ENCODE results near the gene CALN1.

Gene CALN1

DNA sequence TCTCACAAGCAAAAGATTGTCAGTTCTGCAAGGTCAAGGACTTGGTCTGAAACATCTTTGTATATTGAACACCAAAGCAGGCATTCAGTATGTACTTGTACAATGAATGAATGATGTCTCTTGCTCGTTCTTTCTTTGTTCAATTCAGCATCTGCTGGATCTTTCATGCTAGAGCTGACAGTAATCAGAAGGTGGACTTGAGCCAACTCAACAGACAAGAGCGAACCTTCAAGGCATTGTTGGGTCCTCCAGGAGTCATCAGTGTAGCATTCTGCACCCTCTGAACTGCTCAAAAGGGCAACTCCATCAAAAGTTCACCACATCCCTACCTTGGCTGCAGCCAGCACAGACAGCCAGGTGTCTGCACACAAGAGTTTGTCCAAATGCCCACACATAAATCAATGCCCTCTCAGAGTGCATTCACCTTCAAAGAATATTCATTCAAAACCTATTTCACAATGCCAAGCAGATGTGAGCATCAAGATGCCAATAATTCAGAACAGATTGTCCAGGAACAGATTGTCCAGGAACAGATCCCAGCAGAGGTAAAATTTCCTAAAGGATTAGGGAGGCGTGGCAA, 386.7 kb downstream of the CALN1 start:
- Mint-ChIP-seq H3K4me1 (ENCODE audit: low read depth) (no peaks in the 10 kb centered on the region), H3K27ac (no peak overlapping the region), H3K9me3 (peaks cover 47% of the 10 kb centered on the region), H3K4me3 (no peak overlapping the region), H3K36me3 (ENCODE audit: low read depth) (no peaks in the 10 kb centered on the region), H3K27me3 (ENCODE audit: low read depth) (no peaks in the 10 kb centered on the region)
- DNase-seq (ENCODE audit: low spot score) = no peak

DNA sequence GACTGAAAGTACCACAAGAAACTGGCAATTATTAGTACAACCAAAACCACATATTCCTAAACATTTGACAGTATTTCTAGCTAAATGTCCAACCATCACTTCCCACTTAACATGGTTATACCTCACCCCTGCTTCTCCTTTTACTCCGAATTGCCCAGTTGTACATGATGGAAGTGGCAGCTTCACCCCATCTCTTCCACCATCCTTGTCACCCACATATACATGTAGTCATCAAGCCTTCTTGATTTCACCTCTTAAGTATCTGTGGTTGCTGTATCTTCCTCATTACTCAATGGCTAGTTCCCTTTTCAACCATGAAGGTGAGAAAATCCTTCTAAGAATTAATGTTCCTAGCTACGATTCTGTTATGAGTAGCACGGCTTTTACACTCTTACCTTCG, 388.2 kb downstream of the CALN1 start:
- DNase-seq (ENCODE audit: low spot score) = no peak
- Mint-ChIP-seq H3K4me1 (ENCODE audit: low read depth) (no peaks in the 10 kb centered on the region), H3K27ac (no peak overlapping the region), H3K9me3 (peaks cover 51% of the 10 kb centered on the region), H3K27me3 (ENCODE audit: low read depth) (no peaks in the 10 kb centered on the region), H3K36me3 (ENCODE audit: low read depth) (no peaks in the 10 kb centered on the region), H3K4me3 (no peak overlapping the region)

DNA sequence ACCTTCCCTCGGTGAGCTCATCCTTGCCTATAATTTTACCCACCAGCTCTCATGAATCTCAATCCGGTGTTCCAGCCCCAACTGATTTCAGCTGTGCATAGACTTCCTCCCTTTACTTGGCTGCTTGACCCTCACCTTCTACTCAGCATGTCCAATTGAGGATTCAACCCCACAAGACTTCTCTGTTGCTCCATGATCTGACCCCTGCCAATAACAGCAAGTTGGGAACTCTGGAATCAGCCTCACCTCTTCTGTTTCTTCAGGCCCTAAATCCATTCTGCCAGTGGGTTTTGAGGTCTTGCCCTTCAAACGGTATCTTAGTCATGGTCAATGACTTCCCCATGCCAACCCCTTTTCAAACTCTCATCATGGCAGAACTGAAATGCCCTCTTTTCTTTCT, 390.4 kb downstream of the CALN1 start:
- H3K36me3 Mint-ChIP-seq (ENCODE audit: low read depth) = no peaks in the 10 kb centered on the region
- no peak overlapping the region for H3K4me3 Mint-ChIP-seq
- H3K9me3 Mint-ChIP-seq = peaks cover 41% of the 10 kb centered on the region
- H3K27ac Mint-ChIP-seq = no peak overlapping the region
- no peak for DNase-seq (ENCODE audit: low spot score)
- H3K4me1 Mint-ChIP-seq (ENCODE audit: low read depth) = no peaks in the 10 kb centered on the region
- H3K27me3 Mint-ChIP-seq (ENCODE audit: low read depth) = no peaks in the 10 kb centered on the region

DNA sequence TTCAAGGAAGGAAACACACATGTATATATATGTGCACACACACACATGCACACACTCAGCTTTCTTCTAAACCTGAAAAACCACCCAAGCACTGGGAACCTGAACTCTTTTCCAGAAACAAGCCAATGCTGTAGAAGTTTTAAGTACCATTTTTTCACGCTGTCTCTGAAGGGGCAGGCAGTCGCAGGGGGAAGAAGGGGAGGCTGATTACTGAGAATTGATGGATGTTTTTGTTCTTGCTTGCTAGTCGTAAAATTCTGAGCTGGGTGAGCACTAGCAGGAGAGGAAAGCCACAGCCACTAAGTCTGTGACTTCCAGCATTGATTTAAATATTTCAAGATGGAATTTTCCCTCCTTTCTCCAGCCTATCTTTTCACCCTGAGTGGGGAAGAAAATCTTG, 391.8 kb downstream of the CALN1 start:
- peaks cover 33% of the 10 kb centered on the region for H3K9me3 Mint-ChIP-seq
- no peak overlapping the region for H3K4me3 Mint-ChIP-seq
- no peaks in the 10 kb centered on the region for H3K27me3 Mint-ChIP-seq (ENCODE audit: low read depth)
- no peak overlapping the region for H3K27ac Mint-ChIP-seq
- no peak for DNase-seq (ENCODE audit: low spot score)
- no peaks in the 10 kb centered on the region for H3K4me1 Mint-ChIP-seq (ENCODE audit: low read depth)
- H3K36me3 Mint-ChIP-seq (ENCODE audit: low read depth) = no peaks in the 10 kb centered on the region

DNA sequence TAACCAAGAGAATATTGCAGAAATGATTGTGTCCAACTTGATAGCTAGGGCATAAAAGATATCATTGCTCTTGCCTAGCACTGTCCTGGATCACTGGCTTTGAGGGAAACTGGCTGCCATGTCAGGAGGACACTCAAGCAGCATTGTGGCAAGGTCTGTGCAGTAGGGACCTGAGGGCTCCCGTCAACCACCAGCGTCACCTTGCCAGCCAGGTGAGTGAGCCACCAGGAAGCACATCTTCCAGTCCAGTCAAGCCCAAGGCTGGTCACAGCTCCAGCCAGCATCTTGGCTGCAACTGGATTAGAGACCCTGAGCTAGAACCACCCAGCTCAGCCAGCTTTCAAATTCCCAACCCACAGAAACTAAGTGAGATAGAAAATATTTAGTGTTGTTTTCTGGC, 392.7 kb downstream of the CALN1 start:
- DNase-seq (ENCODE audit: low spot score) = no peak
- no peak overlapping the region for H3K27ac Mint-ChIP-seq
- H3K9me3 Mint-ChIP-seq = peaks cover 33% of the 10 kb centered on the region
- H3K27me3 Mint-ChIP-seq (ENCODE audit: low read depth) = no peaks in the 10 kb centered on the region
- no peak overlapping the region for H3K4me3 Mint-ChIP-seq
- H3K36me3 Mint-ChIP-seq (ENCODE audit: low read depth) = no peaks in the 10 kb centered on the region
- H3K4me1 Mint-ChIP-seq (ENCODE audit: low read depth) = no peaks in the 10 kb centered on the region

DNA sequence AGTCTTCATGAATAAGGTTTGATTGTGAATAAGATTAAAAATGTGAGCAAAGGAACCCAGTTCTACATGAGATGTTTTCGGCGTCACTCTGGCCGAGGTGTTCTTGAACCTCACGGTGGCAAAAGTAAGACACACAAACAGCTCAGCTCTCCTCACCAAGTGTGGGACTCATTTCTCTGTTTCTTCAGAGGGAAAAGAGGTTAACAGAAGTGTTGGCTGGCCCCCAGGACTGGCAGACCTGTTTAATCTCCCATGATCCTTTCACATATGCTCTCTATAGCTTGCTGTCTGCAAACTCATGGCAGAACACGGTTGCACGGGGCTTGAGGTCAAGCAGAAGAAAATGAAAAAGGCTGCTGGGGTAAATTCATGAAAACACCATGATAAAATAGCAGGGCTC, 394.4 kb downstream of the CALN1 start:
- no peaks in the 10 kb centered on the region for H3K4me1 Mint-ChIP-seq (ENCODE audit: low read depth)
- H3K36me3 Mint-ChIP-seq (ENCODE audit: low read depth) = no peaks in the 10 kb centered on the region
- H3K4me3 Mint-ChIP-seq = no peak overlapping the region
- no peaks in the 10 kb centered on the region for H3K27me3 Mint-ChIP-seq (ENCODE audit: low read depth)
- H3K27ac Mint-ChIP-seq = no peak overlapping the region
- no peak for DNase-seq (ENCODE audit: low spot score)
- H3K9me3 Mint-ChIP-seq = peaks cover 27% of the 10 kb centered on the region

DNA sequence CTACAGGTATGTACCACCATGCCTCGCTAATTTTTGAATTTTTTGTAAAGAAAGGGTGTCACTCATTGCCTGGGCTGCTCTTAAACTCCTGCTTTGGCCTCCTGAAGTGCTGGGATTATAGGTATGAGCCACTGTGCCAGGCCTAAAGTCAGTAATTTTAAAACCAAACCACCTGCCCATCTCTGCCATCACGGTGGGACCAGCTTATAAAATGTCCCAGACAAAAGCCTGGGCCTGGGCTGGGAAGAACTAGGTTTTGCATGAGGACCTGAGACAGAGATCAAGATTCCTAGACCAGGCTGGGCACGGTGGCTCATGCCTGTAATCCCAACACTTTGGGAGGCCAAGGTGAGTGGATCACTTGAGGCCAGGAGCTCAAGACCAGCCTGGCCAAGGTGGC, 395.6 kb downstream of the CALN1 start:
- Mint-ChIP-seq H3K4me3 (no peak overlapping the region), H3K4me1 (ENCODE audit: low read depth) (no peaks in the 10 kb centered on the region), H3K27me3 (ENCODE audit: low read depth) (no peaks in the 10 kb centered on the region), H3K36me3 (ENCODE audit: low read depth) (no peaks in the 10 kb centered on the region), H3K27ac (no peak overlapping the region), H3K9me3 (peaks cover 17% of the 10 kb centered on the region)
- no peak for DNase-seq (ENCODE audit: low spot score)

DNA sequence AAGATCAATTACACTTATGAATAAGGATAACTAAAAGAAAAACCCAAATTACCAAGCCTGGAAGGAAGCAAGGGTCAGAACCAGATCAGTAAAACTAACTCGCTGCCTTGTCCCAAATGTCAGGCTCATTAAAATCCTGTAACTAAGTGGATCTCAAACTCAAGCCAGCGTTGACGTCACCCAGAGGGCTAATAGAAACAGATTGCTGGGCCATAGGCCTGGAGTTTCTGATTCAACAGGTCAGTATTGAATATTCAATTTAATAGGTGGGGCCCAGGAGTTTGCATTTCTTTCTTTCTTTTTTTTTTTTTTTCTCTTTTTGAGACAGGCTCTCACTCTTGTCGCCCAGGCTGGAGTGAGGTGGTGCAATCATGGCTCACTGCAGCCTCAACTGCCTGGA, 397.0 kb downstream of the CALN1 start:
- H3K36me3 Mint-ChIP-seq (ENCODE audit: low read depth) = no peaks in the 10 kb centered on the region
- no peaks in the 10 kb centered on the region for H3K4me1 Mint-ChIP-seq (ENCODE audit: low read depth)
- H3K4me3 Mint-ChIP-seq = no peak overlapping the region
- H3K27ac Mint-ChIP-seq = no peak overlapping the region
- peaks cover 7% of the 10 kb centered on the region for H3K9me3 Mint-ChIP-seq
- H3K27me3 Mint-ChIP-seq (ENCODE audit: low read depth) = no peaks in the 10 kb centered on the region
- DNase-seq (ENCODE audit: low spot score) = no peak

DNA sequence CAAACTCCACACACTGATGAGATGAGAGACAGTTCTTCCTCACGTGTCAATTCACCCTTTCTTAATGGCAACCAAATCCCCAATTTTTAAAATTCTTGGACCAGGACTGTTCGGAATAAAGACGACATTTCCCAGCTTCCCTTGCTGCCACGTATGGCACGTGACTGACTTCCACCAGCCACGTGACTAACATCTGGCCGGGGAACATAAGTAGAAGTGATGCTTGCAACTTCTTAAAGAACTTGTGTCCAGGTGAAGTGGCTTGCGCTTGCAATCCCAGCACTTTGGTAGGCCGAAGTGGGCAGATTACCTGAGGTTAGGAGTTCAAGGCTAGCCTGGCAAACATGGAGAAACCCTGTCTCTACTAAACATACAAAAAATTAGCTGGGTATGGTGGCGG, 405.1 kb downstream of the CALN1 start:
- DNase-seq (ENCODE audit: low spot score) = no peak
- Mint-ChIP-seq H3K27me3 (ENCODE audit: low read depth) (no peaks in the 10 kb centered on the region), H3K4me3 (no peak overlapping the region), H3K4me1 (ENCODE audit: low read depth) (no peaks in the 10 kb centered on the region), H3K36me3 (ENCODE audit: low read depth) (no peaks in the 10 kb centered on the region), H3K27ac (no peak overlapping the region), H3K9me3 (peaks cover 5% of the 10 kb centered on the region)

DNA sequence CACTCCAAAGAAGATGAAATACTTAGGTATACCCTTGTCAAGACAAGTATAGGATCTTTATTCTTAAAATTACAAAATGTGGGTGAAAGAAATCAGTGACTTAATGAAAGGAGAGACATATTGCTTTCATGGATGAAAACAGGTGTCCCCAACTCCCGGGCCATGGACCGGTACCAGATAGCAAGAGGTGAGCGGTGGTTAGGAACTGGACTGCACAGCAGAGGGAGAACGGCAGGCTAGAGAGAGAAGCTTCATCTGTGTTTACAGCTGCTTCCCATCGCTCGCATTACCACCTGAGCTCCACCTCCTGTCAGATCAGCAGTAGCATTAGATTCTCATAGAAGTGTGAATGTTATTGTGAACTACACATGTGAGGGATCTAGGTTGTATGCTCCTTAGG, 408.9 kb downstream of the CALN1 start:
- Mint-ChIP-seq H3K4me3 (no peak overlapping the region), H3K9me3 (peaks cover 8% of the 10 kb centered on the region), H3K27me3 (ENCODE audit: low read depth) (no peaks in the 10 kb centered on the region), H3K27ac (no peak overlapping the region), H3K36me3 (ENCODE audit: low read depth) (no peaks in the 10 kb centered on the region), H3K4me1 (ENCODE audit: low read depth) (no peaks in the 10 kb centered on the region)
- no peak for DNase-seq (ENCODE audit: low spot score)

DNA sequence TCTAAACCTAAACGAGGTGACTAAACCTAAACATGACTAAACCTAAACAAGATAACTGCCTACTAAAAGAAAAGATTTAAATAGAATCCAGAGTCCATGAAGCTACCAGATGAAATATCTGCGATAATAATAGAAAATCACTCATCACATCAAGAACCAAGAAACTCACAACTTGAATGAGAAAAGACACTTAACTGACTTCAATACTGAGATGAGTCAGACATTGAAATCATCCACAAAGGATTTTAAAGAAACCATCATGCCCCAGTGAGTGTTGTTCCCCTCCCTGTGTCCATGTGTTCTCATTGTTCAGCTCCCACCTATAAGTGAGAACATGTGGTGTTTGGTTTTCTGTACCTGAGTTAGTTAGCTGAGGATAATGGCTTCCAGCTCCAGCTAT, 416.0 kb downstream of the CALN1 start:
- H3K4me3 Mint-ChIP-seq = no peak overlapping the region
- peaks cover 6% of the 10 kb centered on the region for H3K9me3 Mint-ChIP-seq
- no peaks in the 10 kb centered on the region for H3K36me3 Mint-ChIP-seq (ENCODE audit: low read depth)
- H3K27ac Mint-ChIP-seq = no peak overlapping the region
- H3K4me1 Mint-ChIP-seq (ENCODE audit: low read depth) = no peaks in the 10 kb centered on the region
- no peaks in the 10 kb centered on the region for H3K27me3 Mint-ChIP-seq (ENCODE audit: low read depth)
- no peak for DNase-seq (ENCODE audit: low spot score)

DNA sequence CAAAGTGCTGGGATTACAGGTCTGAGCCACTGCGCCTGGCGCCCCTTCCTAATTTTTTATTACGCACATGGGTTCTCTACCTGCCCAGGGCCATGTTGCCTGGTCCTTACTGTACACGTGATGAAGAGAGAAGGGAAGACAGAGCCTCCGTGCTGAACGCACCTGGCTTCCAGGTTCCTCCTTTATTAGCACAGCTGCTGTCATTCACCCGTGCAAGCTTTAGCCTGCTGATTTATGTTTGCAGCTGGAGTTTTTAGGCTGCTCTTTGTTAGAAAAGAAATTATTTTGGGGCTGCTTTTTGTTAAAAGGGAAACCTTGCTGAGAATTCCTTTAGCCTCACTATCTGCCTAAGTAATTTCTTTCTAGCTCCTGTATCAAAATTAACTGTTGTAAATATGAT, 417.0 kb downstream of the CALN1 start:
- no peak for DNase-seq (ENCODE audit: low spot score)
- Mint-ChIP-seq H3K4me1 (ENCODE audit: low read depth) (no peaks in the 10 kb centered on the region), H3K9me3 (peaks cover 6% of the 10 kb centered on the region), H3K27me3 (ENCODE audit: low read depth) (no peaks in the 10 kb centered on the region), H3K36me3 (ENCODE audit: low read depth) (no peaks in the 10 kb centered on the region), H3K27ac (no peak overlapping the region), H3K4me3 (no peak overlapping the region)

DNA sequence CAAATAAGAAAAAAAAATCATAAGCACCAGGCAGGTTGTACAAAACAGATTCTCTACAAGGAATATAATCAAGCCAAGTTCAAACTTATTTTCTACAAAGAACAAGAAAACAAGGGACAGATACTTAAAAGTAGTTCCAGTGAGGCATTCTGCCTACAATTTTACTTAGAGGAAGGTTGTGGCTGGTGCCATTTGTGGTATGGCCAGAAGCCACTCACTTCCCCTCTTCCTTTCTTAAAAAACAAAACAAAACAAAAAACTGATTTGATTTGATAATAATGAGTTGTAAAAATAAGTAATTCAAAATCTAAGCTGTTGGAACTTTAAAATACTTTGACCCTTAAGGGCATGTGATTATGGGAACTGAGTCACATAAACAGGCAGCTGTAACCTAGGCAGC, 420.6 kb downstream of the CALN1 start:
- Mint-ChIP-seq H3K36me3 (ENCODE audit: low read depth) (no peaks in the 10 kb centered on the region), H3K4me3 (no peak overlapping the region), H3K4me1 (ENCODE audit: low read depth) (no peaks in the 10 kb centered on the region), H3K27ac (no peak overlapping the region), H3K9me3 (peaks cover 14% of the 10 kb centered on the region), H3K27me3 (ENCODE audit: low read depth) (no peaks in the 10 kb centered on the region)
- no peak for DNase-seq (ENCODE audit: low spot score)

DNA sequence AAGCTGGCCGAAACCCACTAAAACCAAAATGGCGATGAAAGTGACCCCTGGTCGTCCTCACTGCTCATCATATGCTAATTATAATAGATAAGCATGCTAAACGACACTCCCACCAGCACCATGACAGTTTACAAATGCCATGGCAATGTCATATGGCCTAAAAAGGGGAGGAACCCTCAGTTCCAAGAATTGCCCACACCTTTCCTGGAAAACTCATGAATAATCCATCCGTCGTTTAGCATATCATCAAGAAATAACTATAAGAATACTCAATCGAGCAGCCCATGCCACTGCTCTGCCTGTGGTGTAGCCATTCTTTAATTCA, 422.0 kb downstream of the CALN1 start:
- DNase-seq (ENCODE audit: low spot score) = no peak
- H3K27me3 Mint-ChIP-seq (ENCODE audit: low read depth) = no peaks in the 10 kb centered on the region
- H3K36me3 Mint-ChIP-seq (ENCODE audit: low read depth) = no peaks in the 10 kb centered on the region
- no peak overlapping the region for H3K4me3 Mint-ChIP-seq
- H3K4me1 Mint-ChIP-seq (ENCODE audit: low read depth) = no peaks in the 10 kb centered on the region
- peaks cover 12% of the 10 kb centered on the region for H3K9me3 Mint-ChIP-seq
- no peak overlapping the region for H3K27ac Mint-ChIP-seq

DNA sequence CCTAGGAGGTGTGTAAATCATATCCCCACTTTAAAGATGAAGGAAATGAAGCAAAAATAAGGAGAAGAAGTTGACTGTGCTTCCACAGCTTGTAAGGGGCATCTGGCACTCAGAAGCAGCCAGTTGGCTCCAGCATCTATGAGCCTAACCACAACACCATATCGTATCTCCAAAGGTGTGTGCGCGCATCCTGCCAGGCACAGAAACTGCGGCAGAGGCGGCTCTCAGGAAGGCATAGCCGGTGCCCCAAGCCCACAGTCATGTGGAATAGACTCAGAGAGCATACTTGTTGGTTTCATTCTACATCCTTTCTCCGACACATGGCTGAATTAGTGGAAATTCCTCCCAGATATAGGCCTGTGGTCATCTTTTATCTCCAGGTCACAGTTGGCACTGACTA, 423.9 kb downstream of the CALN1 start:
- DNase-seq (ENCODE audit: low spot score) = no peak
- H3K4me3 Mint-ChIP-seq = no peak overlapping the region
- H3K27me3 Mint-ChIP-seq (ENCODE audit: low read depth) = no peaks in the 10 kb centered on the region
- H3K4me1 Mint-ChIP-seq (ENCODE audit: low read depth) = no peaks in the 10 kb centered on the region
- no peak overlapping the region for H3K27ac Mint-ChIP-seq
- H3K9me3 Mint-ChIP-seq = peaks cover 20% of the 10 kb centered on the region
- H3K36me3 Mint-ChIP-seq (ENCODE audit: low read depth) = no peaks in the 10 kb centered on the region

Measured in T-helper 2 cell treated with Interferon-gamma antibody and Interleukin-4, amounts not matched to agents 5 μg/mL and 100 μg/mL, for 36 hours (primary cell).